ENCODE results near the gene MAP2K7.

The MAP2K7 gene

DNA sequence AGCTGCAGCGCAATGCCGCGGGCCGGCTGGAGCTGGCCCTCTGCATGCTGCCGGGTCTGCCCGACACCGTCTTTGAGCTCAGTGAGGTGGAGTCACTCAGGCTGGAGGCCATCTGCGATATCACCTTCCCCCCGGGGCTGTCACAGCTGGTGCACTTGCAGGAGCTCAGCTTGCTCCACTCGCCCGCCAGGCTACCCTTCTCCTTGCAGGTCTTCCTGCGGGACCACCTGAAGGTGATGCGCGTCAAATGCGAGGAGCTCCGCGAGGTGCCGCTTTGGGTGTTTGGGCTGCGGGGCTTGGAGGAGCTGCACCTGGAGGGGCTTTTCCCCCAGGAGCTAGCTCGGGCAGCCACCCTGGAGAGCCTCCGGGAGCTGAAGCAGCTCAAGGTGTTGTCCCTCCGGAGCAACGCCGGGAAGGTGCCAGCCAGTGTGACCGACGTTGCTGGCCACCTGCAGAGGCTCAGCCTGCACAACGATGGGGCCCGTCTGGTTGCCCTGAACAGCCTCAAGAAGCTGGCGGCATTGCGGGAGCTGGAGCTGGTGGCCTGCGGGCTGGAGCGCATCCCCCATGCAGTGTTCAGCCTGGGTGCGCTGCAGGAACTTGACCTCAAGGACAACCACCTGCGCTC is 3.8 kb upstream of the MAP2K7 start:
- no peaks in the 10 kb centered on the region for H3K27me3 ChIP-seq (ENCODE audit: insufficient read depth, poor library complexity, severe bottlenecking)
- no peak overlapping the region for H3K4me3 ChIP-seq (replicated peaks; ENCODE audit: insufficient read depth, low read length)
- TF ChIP-seq SPI1 (IDR thresholded peaks at IDR 0.05; ENCODE audit: borderline replicate concordance, low read depth) = no peak
- TF ChIP-seq, protein P1, sequence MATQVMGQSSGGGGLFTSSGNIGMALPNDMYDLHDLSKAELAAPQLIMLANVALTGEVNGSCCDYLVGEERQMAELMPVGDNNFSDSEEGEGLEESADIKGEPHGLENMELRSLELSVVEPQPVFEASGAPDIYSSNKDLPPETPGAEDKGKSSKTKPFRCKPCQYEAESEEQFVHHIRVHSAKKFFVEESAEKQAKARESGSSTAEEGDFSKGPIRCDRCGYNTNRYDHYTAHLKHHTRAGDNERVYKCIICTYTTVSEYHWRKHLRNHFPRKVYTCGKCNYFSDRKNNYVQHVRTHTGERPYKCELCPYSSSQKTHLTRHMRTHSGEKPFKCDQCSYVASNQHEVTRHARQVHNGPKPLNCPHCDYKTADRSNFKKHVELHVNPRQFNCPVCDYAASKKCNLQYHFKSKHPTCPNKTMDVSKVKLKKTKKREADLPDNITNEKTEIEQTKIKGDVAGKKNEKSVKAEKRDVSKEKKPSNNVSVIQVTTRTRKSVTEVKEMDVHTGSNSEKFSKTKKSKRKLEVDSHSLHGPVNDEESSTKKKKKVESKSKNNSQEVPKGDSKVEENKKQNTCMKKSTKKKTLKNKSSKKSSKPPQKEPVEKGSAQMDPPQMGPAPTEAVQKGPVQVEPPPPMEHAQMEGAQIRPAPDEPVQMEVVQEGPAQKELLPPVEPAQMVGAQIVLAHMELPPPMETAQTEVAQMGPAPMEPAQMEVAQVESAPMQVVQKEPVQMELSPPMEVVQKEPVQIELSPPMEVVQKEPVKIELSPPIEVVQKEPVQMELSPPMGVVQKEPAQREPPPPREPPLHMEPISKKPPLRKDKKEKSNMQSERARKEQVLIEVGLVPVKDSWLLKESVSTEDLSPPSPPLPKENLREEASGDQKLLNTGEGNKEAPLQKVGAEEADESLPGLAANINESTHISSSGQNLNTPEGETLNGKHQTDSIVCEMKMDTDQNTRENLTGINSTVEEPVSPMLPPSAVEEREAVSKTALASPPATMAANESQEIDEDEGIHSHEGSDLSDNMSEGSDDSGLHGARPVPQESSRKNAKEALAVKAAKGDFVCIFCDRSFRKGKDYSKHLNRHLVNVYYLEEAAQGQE (IDR thresholded peaks at IDR 0.05; ENCODE audit: insufficient replicate concordance, low read depth) = no peak
- no peak overlapping the region for H3K27ac ChIP-seq (replicated peaks)
- no peak for DNase-seq (ENCODE audit: low read depth in 1 of 2, low spot score in 1 of 2)

GRCh38 chr19:7900401-7900870 is 3.2 kb upstream of the MAP2K7 start:
- H3K4me3 ChIP-seq (replicated peaks; ENCODE audit: insufficient read depth, low read length) = no peak overlapping the region
- no peak overlapping the region for H3K27ac ChIP-seq (replicated peaks)
- no peak for TF ChIP-seq SPI1 (IDR thresholded peaks at IDR 0.05; ENCODE audit: borderline replicate concordance, low read depth)
- no peak for TF ChIP-seq GABPA (IDR thresholded peaks at IDR 0.05; ENCODE audit: low read depth)

DNA sequence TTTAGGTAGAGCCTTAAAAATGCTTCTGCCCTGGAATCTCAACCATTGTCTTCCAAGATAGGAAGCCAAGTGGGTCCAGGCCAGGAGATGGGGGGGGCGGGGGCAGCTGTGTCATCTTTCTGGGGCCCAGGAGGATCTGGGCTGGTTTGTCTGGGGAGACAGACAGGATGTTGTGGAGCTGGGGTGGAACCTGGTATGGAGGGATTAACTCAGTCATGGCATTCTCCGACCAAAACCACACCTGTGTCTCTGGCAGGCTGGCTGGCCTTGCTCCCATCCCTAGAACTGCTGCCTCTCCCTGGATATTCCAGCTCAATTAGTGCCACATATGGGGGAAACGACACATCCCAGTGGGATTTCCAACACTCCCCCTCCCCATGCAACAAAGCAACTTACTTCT is 2.7 kb upstream of the MAP2K7 start:
- DNase-seq (ENCODE audit: low read depth in 1 of 2, low spot score in 1 of 2) = no peak
- no peak overlapping the region for H3K4me3 ChIP-seq (replicated peaks; ENCODE audit: insufficient read depth, low read length)
- TF ChIP-seq GABPA (IDR thresholded peaks at IDR 0.05; ENCODE audit: low read depth) (no peak), SPI1 (IDR thresholded peaks at IDR 0.05; ENCODE audit: borderline replicate concordance, low read depth) (no peak), POLR2AphosphoS5 (IDR thresholded peaks at IDR 0.05; ENCODE audit: low read depth) (no peak)
- TF ChIP-seq, protein P2, sequence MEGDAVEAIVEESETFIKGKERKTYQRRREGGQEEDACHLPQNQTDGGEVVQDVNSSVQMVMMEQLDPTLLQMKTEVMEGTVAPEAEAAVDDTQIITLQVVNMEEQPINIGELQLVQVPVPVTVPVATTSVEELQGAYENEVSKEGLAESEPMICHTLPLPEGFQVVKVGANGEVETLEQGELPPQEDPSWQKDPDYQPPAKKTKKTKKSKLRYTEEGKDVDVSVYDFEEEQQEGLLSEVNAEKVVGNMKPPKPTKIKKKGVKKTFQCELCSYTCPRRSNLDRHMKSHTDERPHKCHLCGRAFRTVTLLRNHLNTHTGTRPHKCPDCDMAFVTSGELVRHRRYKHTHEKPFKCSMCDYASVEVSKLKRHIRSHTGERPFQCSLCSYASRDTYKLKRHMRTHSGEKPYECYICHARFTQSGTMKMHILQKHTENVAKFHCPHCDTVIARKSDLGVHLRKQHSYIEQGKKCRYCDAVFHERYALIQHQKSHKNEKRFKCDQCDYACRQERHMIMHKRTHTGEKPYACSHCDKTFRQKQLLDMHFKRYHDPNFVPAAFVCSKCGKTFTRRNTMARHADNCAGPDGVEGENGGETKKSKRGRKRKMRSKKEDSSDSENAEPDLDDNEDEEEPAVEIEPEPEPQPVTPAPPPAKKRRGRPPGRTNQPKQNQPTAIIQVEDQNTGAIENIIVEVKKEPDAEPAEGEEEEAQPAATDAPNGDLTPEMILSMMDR (IDR thresholded peaks at IDR 0.05; ENCODE audit: insufficient read depth, low read length) = no peak
- TF ChIP-seq, protein P1 (IDR thresholded peaks at IDR 0.05; ENCODE audit: insufficient replicate concordance, low read depth) = no peak
- no peak overlapping the region for H3K27ac ChIP-seq (replicated peaks)
- H3K27me3 ChIP-seq (ENCODE audit: insufficient read depth, poor library complexity, severe bottlenecking) = no peaks in the 10 kb centered on the region

More at GRCh38 chr19:7900401-7900870, 3.2 kb upstream of the MAP2K7 start:
- no peak for DNase-seq (ENCODE audit: low read depth in 1 of 2, low spot score in 1 of 2)
- no peaks in the 10 kb centered on the region for H3K27me3 ChIP-seq (ENCODE audit: insufficient read depth, poor library complexity, severe bottlenecking)

- TF ChIP-seq SPI1 (IDR thresholded peaks at IDR 0.05; ENCODE audit: borderline replicate concordance, low read depth) (no peak), POLR2AphosphoS5 (IDR thresholded peaks at IDR 0.05; ENCODE audit: low read depth) (no peak), GABPA (IDR thresholded peaks at IDR 0.05; ENCODE audit: low read depth) (no peak)
- TF ChIP-seq, protein P2 (IDR thresholded peaks at IDR 0.05; ENCODE audit: insufficient read depth, low read length) = no peak
- TF ChIP-seq, protein P1 (IDR thresholded peaks at IDR 0.05; ENCODE audit: insufficient replicate concordance, low read depth) = no peak
- Histone ChIP-seq H3K27ac (replicated peaks) (no peak overlapping the region), H3K4me3 (replicated peaks; ENCODE audit: insufficient read depth, low read length) (no peak overlapping the region), H3K27me3 (ENCODE audit: insufficient read depth, poor library complexity, severe bottlenecking) (no peaks in the 10 kb centered on the region)
- DNase-seq (ENCODE audit: low read depth in 1 of 2, low spot score in 1 of 2) = no peak
These were observed 2.3 kb upstream of the MAP2K7 start for GRCh38 chr19:7901337-7901736.
